HL-60/S4 treated with retinoic acid at 250 ng/mL for 4 days and 3 days (cell line): Measurements from ENCODE around the gene KIF27.
"Not testable (repeated sequence)": the region's sequence is repeated elsewhere in the genome, so short reads cannot be mapped to it uniquely, and the experiment has no call there.

Experiments used
- in situ Hi-C: fragments of 300-500 bp; cut with MboI; formaldehyde crosslinking; loops from 2 replicates; pipeline ENCODE4 v1.7.0; 2022; ENCODE audit warnings: low sequenced_read_pairs

KIF27 gene

GRCh38 chr9:83932851-83933250, 11.6 kb upstream of the KIF27 start:
- in situ Hi-C loops = loop anchor here (25.0 kb wide), 1 partner anchor 329 kb away; no protein-coding TSS in a partner anchor

- in situ Hi-C loops = loop anchor here (25.0 kb wide), 1 partner anchor 330 kb away; no protein-coding TSS in a partner anchor
Measured at GRCh38 chr9:83932011-83932410, 10.8 kb upstream of the KIF27 start.

DNA sequence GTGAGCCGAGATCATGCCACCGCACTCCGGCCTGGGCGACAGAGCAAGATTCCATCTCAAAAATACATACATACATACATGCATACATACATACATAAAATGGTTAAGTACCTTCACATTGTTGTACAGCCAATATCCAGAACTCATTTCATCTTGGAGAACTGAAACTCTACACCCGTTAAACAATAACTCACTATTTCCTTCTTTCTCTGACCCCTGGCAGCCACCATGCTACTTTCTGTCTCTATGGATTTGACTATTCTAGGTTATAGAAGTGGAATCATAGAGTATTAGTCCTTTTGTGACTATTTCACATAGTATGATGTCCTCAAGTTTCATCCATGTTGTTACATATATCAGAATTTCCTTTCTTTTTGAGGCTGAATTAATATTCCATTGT, 9.6 kb upstream of the KIF27 start:
- in situ Hi-C loops = loop anchor here (25.0 kb wide), 1 partner anchor 331 kb away; no protein-coding TSS in a partner anchor

DNA sequence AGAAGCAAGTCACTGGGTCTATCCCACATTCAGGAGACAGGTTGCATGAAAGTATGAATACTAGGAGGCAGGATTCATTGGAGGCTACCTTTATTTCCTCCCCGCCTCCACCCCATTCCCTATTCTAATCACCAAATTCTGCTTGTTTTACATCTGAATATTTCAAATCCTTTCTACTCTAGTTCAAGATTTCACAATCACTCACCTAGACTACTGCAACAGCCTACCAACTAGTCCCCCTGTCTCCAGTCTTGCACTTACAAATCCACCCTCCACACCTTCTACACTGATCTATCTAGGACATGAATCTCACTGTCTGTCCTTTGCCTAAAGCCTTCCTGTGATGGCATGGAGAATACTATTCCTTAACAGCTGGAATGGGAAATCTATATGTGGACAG, 6.4 kb upstream of the KIF27 start:
- in situ Hi-C loops = loop anchor here (25.0 kb wide), 1 partner anchor 335 kb away; no protein-coding TSS in a partner anchor

DNA sequence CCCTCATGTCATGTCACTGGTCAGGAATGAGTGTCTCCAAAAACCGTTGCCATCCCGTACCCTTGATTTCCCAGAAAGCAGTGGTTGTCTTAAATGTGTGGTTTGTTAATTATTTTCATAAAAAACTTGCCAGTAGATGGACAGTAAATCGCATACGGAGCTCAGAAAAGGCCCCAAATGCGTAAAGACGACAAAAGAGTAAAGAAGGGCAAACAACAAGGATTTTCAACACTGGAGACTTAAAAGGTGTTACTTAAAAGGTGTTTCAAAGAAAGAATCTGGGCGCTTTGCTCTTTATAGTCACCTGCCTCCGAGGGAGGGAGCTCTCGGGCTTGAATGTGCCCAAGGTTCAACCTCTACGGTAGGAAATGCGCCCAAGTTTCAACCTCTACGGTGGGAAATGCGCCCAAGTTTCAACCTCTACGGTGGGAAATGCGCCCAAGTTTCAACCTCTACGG, 734 bp downstream of the KIF27 start:
- in situ Hi-C loops = loop anchor here (25.0 kb wide), 3 partner anchors 208 to 583 kb away; partner anchors contain the start of gene UBQLN1

DNA sequence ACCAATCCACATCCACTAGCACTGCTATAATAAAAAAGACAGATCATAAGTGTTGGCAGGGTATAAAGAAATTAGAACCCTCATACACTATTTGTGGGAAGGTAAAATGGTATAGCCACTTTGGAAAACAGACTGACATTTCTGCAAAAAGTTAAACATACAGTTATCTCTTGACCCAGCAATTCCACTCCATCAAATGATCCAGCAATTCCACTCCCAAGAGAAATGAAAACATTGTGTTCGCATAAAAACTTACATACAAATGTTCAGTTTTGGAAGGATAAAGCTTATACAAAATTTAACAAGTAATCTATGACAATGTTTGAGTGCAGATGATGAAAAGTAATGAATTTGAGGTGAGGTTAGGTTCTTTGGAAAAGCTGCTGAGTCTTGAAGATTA, 2.1 kb downstream of the KIF27 start:
- in situ Hi-C loops = loop anchor here (25.0 kb wide), 3 partner anchors 207 to 582 kb away; partner anchors contain the start of gene UBQLN1

GRCh38 chr9:83912194-83912593, 9.0 kb downstream of the KIF27 start:
- in situ Hi-C loops = loop anchor here (25.0 kb wide), 3 partner anchors 200 to 575 kb away; partner anchors contain the start of gene UBQLN1

DNA sequence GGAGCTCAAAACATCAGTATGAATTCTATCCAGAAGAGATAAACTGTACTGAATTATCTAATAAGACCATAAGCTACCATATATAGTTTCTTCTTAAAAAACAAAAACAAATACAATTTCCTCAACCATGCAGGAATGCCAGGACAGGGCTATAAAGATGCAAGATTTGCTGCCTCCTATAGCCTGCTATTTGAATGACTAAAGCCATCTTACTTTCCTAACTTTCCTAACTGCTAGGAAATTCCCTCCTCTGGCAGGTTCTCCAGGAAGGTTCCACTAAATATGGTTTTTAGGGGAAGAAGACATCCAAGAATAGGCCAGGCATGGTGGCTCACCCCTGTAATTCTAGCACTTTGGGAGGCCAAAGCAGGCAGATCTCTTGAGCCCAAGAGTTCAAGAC, 15.1 kb downstream of the KIF27 start:
- in situ Hi-C loops = loop anchor here (25.0 kb wide), 3 partner anchors 194 to 569 kb away; partner anchors contain the start of gene UBQLN1

GRCh38 chr9:83900615-83901014, 20.6 kb downstream of the KIF27 start:
- in situ Hi-C loops = loop anchor here (25.0 kb wide), 3 partner anchors 188 to 563 kb away; partner anchors contain the start of gene UBQLN1

DNA sequence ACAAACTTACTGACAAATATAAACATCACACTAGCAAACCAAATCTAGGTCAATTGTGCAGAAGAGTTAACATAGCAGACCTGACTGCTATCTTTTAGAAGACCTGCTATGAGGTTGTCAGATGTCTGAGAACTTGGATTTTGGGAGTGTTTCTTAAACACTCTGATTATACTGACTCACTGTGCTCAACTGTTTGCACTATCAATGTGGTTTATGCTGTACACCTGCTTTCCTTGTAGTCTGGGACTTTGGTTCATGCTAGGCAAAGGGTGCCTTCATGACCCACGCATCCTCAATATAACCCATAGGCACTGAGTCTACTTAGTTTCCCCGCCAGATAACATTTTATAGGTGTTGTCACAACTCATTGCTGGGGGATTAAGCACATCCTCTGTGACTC, 26.9 kb downstream of the KIF27 start:
- in situ Hi-C loops = not testable (repeated sequence)

DNA sequence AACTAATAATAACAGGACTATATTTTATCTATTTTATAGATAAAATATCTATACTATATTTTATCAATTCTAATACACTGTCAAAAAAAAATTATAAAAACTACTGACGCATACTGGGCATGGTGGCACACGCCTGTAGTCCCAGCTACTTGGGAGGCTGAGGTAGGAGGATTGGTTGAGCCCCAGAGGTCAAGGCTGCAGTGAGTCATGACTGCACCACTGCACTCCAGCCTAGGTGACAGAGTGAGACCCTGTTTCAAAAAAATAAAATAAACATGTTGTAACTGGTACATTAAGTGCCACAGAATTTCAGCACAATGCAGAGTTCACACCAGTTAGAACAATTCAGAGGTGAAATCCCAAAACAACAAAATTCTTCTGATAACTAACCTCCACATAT, 34.7 kb downstream of the KIF27 start:
- in situ Hi-C loops = not testable (repeated sequence)

GRCh38 chr9:83885559-83886240, 35.5 kb downstream of the KIF27 start:
- in situ Hi-C loops = not testable (repeated sequence)

DNA sequence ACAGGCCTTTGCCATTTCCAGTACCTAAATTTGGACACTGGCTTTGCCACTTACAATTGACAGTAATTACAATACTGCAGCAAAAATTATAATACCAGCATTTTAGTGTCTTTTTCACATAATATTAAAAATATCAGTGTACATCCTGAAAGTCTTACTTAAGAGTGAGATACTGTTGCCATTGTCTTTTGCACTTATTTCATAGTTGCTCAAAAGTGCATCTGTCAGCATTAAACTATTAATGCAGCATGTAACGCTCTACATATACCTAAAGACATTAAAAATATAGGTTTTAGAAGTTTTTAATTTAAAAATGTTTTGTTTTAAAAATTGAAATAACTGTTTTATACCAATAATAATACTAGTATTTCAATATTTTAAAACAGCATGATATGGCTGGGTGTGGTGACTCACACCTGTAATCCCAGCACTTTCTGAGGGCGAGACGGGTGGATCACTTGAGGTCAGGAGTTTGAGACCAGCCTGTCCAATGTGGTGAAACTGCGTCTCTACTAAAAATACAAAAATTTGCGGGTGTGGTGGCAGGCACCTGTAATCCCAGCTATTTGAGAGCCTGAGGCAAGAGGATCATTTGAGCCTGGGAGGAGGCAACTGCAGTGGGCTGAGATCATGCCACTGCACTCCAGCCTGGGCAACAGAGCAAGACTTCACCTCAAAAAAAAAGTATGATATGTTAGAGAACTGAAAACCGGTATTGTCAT, 39.4 kb downstream of the KIF27 start:
- in situ Hi-C loops = not testable (repeated sequence)

GRCh38 chr9:83875559-83875958, 45.7 kb downstream of the KIF27 start:
- in situ Hi-C loops = not testable (repeated sequence)

GRCh38 chr9:83849895-83850294, 71.3 kb downstream of the KIF27 start:
- in situ Hi-C loops = not testable (repeated sequence)

DNA sequence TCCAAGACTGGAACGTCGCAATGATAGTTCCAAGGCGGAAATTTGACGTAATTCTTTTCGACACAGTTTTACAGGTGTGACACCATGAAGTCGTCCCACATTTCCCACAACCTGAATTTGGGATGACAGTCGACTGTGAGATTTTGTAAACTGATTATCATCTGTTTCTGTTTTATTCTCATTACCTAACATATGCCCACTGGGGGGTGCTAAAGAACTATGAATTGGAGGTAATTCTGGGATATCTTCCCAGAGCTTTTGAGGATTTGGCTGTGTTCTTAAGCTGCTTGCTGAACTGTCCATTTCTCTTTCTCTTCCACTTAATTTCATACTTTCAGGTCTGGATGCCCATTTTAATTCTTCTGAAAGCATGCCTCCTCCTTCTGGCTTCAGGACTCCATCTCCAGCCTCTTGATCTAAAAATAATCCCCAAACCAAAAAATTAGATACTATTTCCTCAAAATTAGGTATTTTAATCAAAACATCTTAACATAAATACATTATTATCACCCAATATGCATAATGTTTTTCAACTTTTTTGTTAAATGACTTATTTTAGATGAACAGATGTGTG, 84.1 kb downstream of the KIF27 start:
- in situ Hi-C loops = not testable (repeated sequence)

DNA sequence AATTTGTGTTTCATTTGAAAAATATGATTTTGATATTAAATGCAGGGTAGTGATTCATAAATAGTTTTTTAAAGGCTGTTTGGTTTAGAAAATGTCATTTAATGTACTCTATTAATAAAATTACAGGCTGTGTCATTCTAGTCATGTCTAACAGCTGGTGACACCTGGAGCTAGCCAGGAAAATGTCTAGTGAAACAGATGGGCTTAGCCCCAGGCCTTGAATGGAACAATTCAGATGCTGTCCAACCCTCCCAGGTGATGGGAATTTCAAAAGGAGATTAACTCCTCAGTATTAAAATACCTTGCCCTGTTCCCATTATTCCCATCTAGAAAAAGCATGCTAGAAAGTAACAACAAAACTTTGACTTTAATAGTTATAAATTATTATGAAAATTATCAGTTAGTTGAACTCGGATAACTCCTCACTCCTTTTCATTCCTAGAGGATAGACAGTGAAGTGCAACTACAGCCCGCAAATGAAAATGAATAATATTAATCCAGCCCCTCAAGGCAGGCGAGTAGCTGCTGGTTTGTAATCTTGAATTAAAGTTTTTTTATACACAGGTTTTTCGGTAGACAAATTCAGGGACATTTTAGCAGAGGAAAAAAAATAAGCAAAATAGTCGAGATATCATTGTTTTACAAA, 90.7 kb downstream of the KIF27 start:
- in situ Hi-C loops = not testable (repeated sequence)

DNA sequence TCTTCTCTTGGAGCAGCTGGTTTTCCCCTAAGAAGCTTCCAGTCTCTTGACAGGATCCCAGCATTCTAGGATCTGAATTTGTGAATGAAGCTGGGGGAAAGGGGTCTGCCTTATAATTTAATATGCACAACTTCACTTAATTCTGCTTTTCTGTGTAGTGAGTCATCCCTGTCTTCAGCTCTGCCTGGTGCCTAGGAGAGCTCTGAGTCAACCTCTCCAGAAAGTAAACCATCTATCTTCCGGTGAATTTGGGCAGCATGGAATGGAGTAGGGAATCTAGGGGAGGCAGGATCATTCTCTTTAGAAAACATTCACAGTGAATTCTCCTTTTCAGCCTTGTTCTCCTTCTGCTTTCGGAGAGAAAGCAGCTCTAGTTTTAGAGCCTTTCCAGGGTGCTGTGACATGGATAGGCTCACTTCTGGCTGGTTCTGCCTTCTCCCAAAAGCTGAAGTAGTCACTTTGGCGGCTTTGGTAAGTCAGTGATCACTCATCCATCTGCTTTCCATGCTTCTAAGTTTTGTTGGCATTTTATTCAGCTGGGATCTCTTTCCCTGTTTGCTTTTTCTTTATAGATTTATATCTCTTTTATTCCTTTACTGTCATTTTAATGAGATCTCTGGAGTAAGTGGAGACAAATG, 96.1 kb downstream of the KIF27 start:
- in situ Hi-C loops = loop anchor here (25.0 kb wide), 1 partner anchor 113 kb away; the partner anchor contains the start of gene UBQLN1

DNA sequence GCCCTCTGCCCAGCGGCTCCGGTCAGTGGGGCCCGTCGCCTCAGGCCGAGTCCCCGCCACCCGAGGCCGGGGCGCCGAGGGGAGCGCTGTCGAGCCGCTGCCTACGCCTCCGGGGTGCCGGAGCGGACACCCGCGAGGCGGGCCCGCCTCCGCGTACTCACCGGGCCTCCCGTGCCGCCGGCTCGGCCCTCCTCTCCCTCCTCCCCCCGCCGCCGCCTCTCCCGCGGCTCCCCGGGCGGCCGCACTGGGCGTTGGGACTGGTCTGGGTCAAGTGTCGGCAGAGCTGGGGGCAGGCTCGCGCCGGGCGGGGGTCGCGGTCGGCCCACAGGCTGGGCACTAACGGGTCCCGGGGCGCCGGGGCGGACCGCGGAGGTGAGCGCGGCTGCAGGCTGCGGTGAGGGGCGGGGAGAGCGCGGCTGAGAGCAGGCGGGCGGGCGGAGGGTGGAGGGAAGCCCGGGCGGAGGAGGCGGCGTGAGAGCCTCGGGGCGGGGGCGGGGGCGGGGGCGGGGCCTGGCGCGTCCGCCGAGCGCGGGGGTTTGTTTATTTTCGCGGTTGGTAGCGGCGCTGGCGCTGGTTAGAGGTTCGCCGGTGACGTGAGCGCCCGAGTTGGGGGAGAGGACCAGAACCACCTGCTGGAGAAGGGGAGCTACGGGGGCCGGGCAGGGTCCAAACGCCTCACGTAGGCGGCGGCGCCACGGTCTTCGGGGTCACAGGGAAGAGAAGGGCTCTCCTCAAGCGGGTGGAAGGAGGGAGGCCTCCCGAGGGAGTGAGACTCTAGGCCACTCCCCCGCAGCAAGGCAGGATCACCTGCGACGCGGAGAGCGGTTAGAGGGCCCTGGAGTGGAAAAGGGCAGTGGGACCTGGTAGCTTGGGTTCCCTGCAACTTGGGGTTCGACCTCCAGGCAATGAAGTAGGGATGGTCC, 103.6 kb downstream of the KIF27 start, which contains the start of gene GKAP1:
Gene GKAP1, minus strand, starts transcription at position 414 of the 923 bp plus-strand sequence. CDS start 11,252 bp downstream, outside the sequence.
- in situ Hi-C loops = loop anchor here (25.0 kb wide), 1 partner anchor 105 kb away; the partner anchor contains the start of gene UBQLN1
